ENCODE data around the gene ZFYVE19. TPM values are rescaled to one million over a fixed set of nuclear protein-coding genes. Genes with fewer than 3 reads are reported as not detected.
A peak's percentile ranks its signal among the peaks of the same experiment; 100 is the strongest.

The ZFYVE19 gene
- total and polyA plus RNA-seq, 8 donors: 10.3 to 31.0 (median 23.5) TPM

- peaks cover 13 to 55% (median 39%) of the 10 kb centered on the region in 4 donors for H3K4me1 ChIP-seq
- H3K27ac ChIP-seq: peak overlapping the region in 2 of 5 donors; percentile 10 to 35
- intact Hi-C loops (cut with DNase I; ENCODE audit: low total_unique reads): no loop called here
Observed at GRCh38 chr15:40796512-40796911, 10.4 kb upstream of the ZFYVE19 start.

GRCh38 chr15:40799523-40799922 is 7.4 kb upstream of the ZFYVE19 start:
- H3K4me1 ChIP-seq: peaks cover 13 to 59% (median 35%) of the 10 kb centered on the region in 4 donors
- 93 to 98% (median 95%) methylated on average over 3 of the region's 3 CpGs for WGBS, 5 donors
- intact Hi-C loops (cut with DNase I; ENCODE audit: low total_unique reads): no loop called here
- peak overlapping the region in 1 of 5 donors; percentile 57 for H3K27ac ChIP-seq
- no peaks in the 10 kb centered on the region for H3K27me3 ChIP-seq
- H3K36me3 ChIP-seq: peaks cover 0 to 14% (median 5%) of the 10 kb centered on the region in 4 donors
- no peak overlapping the region for H3K4me3 ChIP-seq
- no peak for DNase-seq
- no peaks in the 10 kb centered on the region for H3K9me3 ChIP-seq
- TF ChIP-seq POLR2A (IDR thresholded peaks at IDR 0.05) (no peak), EP300 (IDR thresholded peaks at IDR 0.05) (no peak), POLR2AphosphoS5 (IDR thresholded peaks at IDR 0.05) (no peak), CTCF (IDR thresholded peaks at IDR 0.05) (no peak)

More at GRCh38 chr15:40796512-40796911, 10.4 kb upstream of the ZFYVE19 start:
- Histone ChIP-seq H3K36me3 (peaks cover 0 to 18% (median 4%) of the 10 kb centered on the region in 4 donors), H3K27me3 (no peaks in the 10 kb centered on the region), H3K4me3 (no peak overlapping the region), H3K9me3 (no peaks in the 10 kb centered on the region)
- TF ChIP-seq CTCF (IDR thresholded peaks at IDR 0.05) (no peak), POLR2AphosphoS5 (IDR thresholded peaks at IDR 0.05) (no peak), POLR2A (IDR thresholded peaks at IDR 0.05) (no peak), EP300 (IDR thresholded peaks at IDR 0.05) (no peak)
- 94 to 95% (median 94%) methylated on average over 5 of the region's 5 CpGs for WGBS, 5 donors
- DNase-seq: no peak

GRCh38 chr15:40803076-40803475 is 3.8 kb upstream of the ZFYVE19 start:
- Histone ChIP-seq H3K27ac (peak overlapping the region in 1 of 5 donors; percentile 15), H3K27me3 (no peaks in the 10 kb centered on the region), H3K36me3 (peaks cover 0 to 14% (median 5%) of the 10 kb centered on the region in 4 donors), H3K4me1 (peaks cover 20 to 59% (median 34%) of the 10 kb centered on the region in 4 donors), H3K9me3 (no peaks in the 10 kb centered on the region), H3K4me3 (no peak overlapping the region)
- no peak for TF ChIP-seq EP300 (IDR thresholded peaks at IDR 0.05)
- no peak for TF ChIP-seq CTCF (IDR thresholded peaks at IDR 0.05)
- TF ChIP-seq POLR2AphosphoS5 (IDR thresholded peaks at IDR 0.05): no peak
- TF ChIP-seq POLR2A (IDR thresholded peaks at IDR 0.05): no peak
- DNase-seq: no peak
- WGBS, 5 donors: 41 to 76% (median 59%) methylated on average over 2 of the region's 2 CpGs
- intact Hi-C loops (cut with DNase I; ENCODE audit: low total_unique reads): no loop called here

- intact Hi-C loops (cut with DNase I; ENCODE audit: low total_unique reads): no loop called here
- peaks cover 0 to 9% (median 4%) of the 10 kb centered on the region in 4 donors for H3K36me3 ChIP-seq
- peaks cover 20 to 59% (median 37%) of the 10 kb centered on the region in 4 donors for H3K4me1 ChIP-seq
- H3K27ac ChIP-seq: peak overlapping the region in 1 of 5 donors; percentile 15
- WGBS, 5 donors: 28 to 62% (median 47%) methylated on average over 1 of the region's 1 CpG
- no peak overlapping the region for H3K4me3 ChIP-seq
- DNase-seq: no peak
- no peaks in the 10 kb centered on the region for H3K27me3 ChIP-seq
- H3K9me3 ChIP-seq: no peaks in the 10 kb centered on the region
- no peak for TF ChIP-seq POLR2AphosphoS5 (IDR thresholded peaks at IDR 0.05)
- TF ChIP-seq EP300 (IDR thresholded peaks at IDR 0.05): no peak
- TF ChIP-seq CTCF (IDR thresholded peaks at IDR 0.05): no peak
- no peak for TF ChIP-seq POLR2A (IDR thresholded peaks at IDR 0.05)
Observed at GRCh38 chr15:40803688-40804087, 3.2 kb upstream of the ZFYVE19 start.
